ENCODE measurements around the gene EVA1A. TPM values are rescaled to one million over a fixed set of nuclear protein-coding genes. Genes with fewer than 3 reads are reported as not detected.

EVA1A gene
- total and polyA plus RNA-seq, 2 experiments from 2014 or later = 4.6 to 7.9 TPM

DNA sequence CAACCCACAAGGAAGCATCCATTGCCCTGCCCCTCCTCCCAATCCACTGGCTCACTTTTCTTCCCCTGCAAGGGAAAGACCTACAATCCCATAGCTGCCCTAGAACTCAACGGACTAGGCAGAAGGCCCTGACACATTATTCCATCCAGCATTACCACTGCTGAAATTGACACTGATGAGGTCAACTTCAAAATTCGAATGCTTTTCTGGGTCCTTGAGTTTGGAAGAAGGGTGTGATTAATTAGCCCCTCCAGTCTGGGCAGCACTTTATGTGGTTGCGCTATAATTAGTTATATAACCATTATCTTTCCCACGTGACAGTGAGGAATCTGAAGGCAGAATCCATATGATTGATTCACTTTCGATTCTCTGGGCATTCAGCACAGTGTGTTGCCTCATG, 55.7 kb downstream of the EVA1A start:
- peaks cover 10% of the 10 kb centered on the region for H3K4me1 Mint-ChIP-seq
- ATAC-seq = no peak
- TF ChIP-seq CREB1 (CRISPR knock-in tag; IDR thresholded peaks at IDR 0.05; ENCODE audit: low read depth) = no peak
- TF ChIP-seq EZH2phosphoT487 (IDR thresholded peaks at IDR 0.05; ENCODE audit: unreplicated experiment) = no peak
- no peak for TF ChIP-seq NANOG (IDR thresholded peaks at IDR 0.05; ENCODE audit: borderline replicate concordance)
- TF ChIP-seq STAT1 (IDR thresholded peaks at IDR 0.05; ENCODE audit: unreplicated experiment) = no peak
- TF ChIP-seq, protein P1, sequence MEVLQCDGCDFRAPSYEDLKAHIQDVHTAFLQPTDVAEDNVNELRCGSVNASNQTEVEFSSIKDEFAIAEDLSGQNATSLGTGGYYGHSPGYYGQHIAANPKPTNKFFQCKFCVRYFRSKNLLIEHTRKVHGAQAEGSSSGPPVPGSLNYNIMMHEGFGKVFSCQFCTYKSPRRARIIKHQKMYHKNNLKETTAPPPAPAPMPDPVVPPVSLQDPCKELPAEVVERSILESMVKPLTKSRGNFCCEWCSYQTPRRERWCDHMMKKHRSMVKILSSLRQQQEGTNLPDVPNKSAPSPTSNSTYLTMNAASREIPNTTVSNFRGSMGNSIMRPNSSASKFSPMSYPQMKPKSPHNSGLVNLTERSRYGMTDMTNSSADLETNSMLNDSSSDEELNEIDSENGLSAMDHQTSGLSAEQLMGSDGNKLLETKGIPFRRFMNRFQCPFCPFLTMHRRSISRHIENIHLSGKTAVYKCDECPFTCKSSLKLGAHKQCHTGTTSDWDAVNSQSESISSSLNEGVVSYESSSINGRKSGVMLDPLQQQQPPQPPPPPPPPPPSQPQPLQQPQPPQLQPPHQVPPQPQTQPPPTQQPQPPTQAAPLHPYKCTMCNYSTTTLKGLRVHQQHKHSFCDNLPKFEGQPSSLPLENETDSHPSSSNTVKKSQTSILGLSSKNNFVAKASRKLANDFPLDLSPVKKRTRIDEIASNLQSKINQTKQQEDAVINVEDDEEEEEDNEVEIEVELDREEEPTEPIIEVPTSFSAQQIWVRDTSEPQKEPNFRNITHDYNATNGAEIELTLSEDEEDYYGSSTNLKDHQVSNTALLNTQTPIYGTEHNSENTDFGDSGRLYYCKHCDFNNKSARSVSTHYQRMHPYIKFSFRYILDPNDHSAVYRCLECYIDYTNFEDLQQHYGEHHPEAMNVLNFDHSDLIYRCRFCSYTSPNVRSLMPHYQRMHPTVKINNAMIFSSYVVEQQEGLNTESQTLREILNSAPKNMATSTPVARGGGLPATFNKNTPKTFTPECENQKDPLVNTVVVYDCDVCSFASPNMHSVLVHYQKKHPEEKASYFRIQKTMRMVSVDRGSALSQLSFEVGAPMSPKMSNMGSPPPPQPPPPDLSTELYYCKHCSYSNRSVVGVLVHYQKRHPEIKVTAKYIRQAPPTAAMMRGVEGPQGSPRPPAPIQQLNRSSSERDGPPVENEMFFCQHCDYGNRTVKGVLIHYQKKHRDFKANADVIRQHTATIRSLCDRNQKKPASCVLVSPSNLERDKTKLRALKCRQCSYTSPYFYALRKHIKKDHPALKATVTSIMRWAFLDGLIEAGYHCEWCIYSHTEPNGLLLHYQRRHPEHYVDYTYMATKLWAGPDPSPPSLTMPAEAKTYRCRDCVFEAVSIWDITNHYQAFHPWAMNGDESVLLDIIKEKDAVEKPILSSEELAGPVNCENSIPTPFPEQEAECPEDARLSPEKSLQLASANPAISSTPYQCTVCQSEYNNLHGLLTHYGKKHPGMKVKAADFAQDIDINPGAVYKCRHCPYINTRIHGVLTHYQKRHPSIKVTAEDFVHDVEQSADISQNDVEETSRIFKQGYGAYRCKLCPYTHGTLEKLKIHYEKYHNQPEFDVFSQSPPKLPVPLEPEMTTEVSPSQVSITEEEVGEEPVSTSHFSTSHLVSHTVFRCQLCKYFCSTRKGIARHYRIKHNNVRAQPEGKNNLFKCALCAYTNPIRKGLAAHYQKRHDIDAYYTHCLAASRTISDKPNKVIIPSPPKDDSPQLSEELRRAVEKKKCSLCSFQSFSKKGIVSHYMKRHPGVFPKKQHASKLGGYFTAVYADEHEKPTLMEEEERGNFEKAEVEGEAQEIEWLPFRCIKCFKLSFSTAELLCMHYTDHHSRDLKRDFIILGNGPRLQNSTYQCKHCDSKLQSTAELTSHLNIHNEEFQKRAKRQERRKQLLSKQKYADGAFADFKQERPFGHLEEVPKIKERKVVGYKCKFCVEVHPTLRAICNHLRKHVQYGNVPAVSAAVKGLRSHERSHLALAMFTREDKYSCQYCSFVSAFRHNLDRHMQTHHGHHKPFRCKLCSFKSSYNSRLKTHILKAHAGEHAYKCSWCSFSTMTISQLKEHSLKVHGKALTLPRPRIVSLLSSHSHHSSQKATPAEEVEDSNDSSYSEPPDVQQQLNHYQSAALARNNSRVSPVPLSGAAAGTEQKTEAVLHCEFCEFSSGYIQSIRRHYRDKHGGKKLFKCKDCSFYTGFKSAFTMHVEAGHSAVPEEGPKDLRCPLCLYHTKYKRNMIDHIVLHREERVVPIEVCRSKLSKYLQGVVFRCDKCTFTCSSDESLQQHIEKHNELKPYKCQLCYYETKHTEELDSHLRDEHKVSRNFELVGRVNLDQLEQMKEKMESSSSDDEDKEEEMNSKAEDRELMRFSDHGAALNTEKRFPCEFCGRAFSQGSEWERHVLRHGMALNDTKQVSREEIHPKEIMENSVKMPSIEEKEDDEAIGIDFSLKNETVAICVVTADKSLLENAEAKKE (CRISPR knock-in tag; IDR thresholded peaks at IDR 0.05) = no peak
- no peak for TF ChIP-seq EZH2 (IDR thresholded peaks at IDR 0.05; ENCODE audit: low read depth, unreplicated experiment)
- no peak for TF ChIP-seq POLR2AphosphoS5 (IDR thresholded peaks at IDR 0.05; ENCODE audit: low read depth)
- no peak for TF ChIP-seq ZNF331 (CRISPR knock-in tag; IDR thresholded peaks at IDR 0.05; ENCODE audit: low read depth)
- no peak for TF ChIP-seq ZNF114 (CRISPR knock-in tag; IDR thresholded peaks at IDR 0.05)
- TF ChIP-seq, protein P2, sequence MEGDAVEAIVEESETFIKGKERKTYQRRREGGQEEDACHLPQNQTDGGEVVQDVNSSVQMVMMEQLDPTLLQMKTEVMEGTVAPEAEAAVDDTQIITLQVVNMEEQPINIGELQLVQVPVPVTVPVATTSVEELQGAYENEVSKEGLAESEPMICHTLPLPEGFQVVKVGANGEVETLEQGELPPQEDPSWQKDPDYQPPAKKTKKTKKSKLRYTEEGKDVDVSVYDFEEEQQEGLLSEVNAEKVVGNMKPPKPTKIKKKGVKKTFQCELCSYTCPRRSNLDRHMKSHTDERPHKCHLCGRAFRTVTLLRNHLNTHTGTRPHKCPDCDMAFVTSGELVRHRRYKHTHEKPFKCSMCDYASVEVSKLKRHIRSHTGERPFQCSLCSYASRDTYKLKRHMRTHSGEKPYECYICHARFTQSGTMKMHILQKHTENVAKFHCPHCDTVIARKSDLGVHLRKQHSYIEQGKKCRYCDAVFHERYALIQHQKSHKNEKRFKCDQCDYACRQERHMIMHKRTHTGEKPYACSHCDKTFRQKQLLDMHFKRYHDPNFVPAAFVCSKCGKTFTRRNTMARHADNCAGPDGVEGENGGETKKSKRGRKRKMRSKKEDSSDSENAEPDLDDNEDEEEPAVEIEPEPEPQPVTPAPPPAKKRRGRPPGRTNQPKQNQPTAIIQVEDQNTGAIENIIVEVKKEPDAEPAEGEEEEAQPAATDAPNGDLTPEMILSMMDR (conservative IDR thresholded peaks at IDR 0.05; ENCODE audit: low read depth in 2 of 2) = no peak
- TF ChIP-seq, protein P3, sequence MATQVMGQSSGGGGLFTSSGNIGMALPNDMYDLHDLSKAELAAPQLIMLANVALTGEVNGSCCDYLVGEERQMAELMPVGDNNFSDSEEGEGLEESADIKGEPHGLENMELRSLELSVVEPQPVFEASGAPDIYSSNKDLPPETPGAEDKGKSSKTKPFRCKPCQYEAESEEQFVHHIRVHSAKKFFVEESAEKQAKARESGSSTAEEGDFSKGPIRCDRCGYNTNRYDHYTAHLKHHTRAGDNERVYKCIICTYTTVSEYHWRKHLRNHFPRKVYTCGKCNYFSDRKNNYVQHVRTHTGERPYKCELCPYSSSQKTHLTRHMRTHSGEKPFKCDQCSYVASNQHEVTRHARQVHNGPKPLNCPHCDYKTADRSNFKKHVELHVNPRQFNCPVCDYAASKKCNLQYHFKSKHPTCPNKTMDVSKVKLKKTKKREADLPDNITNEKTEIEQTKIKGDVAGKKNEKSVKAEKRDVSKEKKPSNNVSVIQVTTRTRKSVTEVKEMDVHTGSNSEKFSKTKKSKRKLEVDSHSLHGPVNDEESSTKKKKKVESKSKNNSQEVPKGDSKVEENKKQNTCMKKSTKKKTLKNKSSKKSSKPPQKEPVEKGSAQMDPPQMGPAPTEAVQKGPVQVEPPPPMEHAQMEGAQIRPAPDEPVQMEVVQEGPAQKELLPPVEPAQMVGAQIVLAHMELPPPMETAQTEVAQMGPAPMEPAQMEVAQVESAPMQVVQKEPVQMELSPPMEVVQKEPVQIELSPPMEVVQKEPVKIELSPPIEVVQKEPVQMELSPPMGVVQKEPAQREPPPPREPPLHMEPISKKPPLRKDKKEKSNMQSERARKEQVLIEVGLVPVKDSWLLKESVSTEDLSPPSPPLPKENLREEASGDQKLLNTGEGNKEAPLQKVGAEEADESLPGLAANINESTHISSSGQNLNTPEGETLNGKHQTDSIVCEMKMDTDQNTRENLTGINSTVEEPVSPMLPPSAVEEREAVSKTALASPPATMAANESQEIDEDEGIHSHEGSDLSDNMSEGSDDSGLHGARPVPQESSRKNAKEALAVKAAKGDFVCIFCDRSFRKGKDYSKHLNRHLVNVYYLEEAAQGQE (IDR thresholded peaks at IDR 0.05; ENCODE audit: unreplicated experiment) = no peak
- TF ChIP-seq, protein P4, sequence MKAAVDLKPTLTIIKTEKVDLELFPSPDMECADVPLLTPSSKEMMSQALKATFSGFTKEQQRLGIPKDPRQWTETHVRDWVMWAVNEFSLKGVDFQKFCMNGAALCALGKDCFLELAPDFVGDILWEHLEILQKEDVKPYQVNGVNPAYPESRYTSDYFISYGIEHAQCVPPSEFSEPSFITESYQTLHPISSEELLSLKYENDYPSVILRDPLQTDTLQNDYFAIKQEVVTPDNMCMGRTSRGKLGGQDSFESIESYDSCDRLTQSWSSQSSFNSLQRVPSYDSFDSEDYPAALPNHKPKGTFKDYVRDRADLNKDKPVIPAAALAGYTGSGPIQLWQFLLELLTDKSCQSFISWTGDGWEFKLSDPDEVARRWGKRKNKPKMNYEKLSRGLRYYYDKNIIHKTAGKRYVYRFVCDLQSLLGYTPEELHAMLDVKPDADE (IDR thresholded peaks at IDR 0.05) = no peak
- TF ChIP-seq JUNB (IDR thresholded peaks at IDR 0.05; ENCODE audit: unreplicated experiment) = no peak

More for the DNA sequence above, 55.7 kb downstream of the EVA1A start:
- peaks cover 2% of the 10 kb centered on the region for H3K27me3 Mint-ChIP-seq (ENCODE audit: insufficient read depth, low read depth, poor library complexity)
- H3K4me3 ChIP-seq = no peak overlapping the region
- no peaks in the 10 kb centered on the region for H3K4me1 ChIP-seq (ENCODE audit: insufficient read depth)
- no peaks in the 10 kb centered on the region for H3K27me3 ChIP-seq (ENCODE audit: insufficient read depth)
- peaks cover 32% of the 10 kb centered on the region for H3K36me3 Mint-ChIP-seq (ENCODE audit: low read depth)
- no peaks in the 10 kb centered on the region for H4K20me1 ChIP-seq (replicated peaks; ENCODE audit: insufficient read depth)
- H3K4me3 Mint-ChIP-seq = no peak overlapping the region
- no peak overlapping the region for H2AFZ ChIP-seq
- DNase-seq (ENCODE audit: low spot score) = no peak
- H3K27ac ChIP-seq (ENCODE audit: low read depth) = no peak overlapping the region
- peaks cover 22% of the 10 kb centered on the region for H3K9me3 Mint-ChIP-seq
- no peak overlapping the region for H3K27ac Mint-ChIP-seq
- H3K9me2 ChIP-seq (ENCODE audit: insufficient read depth) = no peaks in the 10 kb centered on the region; the same call in 1 of the 2 replicates
- no peaks in the 10 kb centered on the region for H3K79me2 ChIP-seq (replicated peaks; ENCODE audit: insufficient read depth)
- no peak overlapping the region for H3K4me2 ChIP-seq
- peaks cover 3% of the 10 kb centered on the region; the same call in 1 of the 2 replicates for H3K36me3 ChIP-seq (ENCODE audit: insufficient read depth)
- no peaks in the 10 kb centered on the region for H3F3A ChIP-seq (replicated peaks; ENCODE audit: low read depth)
